Measurements from ENCODE around the gene BRSK2.
"Not testable (repeated sequence)": the region's sequence is repeated elsewhere in the genome, so short reads cannot be mapped to it uniquely, and the experiment has no call there.

- not testable (repeated sequence) for TF ChIP-seq CTCF, POLR2A (IDR thresholded peaks at IDR 0.05)
These were observed 120.6 kb downstream of the BRSK2 start for GRCh38 chr11:1510351-1510750.
